ENCODE data around the gene IRF1. TPM values are rescaled to one million over a fixed set of nuclear protein-coding genes. Genes with fewer than 3 reads are reported as not detected.

IRF1 gene
- total RNA-seq, 1 donor: 22.1 TPM

DNA sequence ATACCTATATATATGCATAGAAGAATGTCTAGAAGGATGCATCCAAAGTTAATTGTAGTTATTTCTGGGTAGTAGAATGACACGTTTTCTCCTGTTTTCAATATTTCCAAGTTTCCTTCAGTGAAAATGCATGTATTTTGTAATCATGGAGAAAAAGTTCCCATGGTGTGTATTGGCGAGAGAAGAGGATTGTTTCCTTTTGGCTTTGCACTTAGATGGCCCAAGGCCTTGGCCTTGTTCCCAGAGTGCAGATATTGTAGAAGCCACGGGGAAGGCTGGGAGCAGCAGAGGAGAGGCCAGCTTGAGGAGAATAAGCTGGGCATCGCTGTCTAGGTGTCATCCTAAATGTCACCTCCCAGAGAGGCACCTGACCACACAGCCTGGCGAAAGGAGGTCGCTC, 44.0 kb downstream of the IRF1 start:
- Histone ChIP-seq H3K4me1 (ENCODE audit: insufficient read depth, low read length) (peaks cover 12% of the 10 kb centered on the region), H3K27ac (ENCODE audit: low read depth, low read length) (no peak overlapping the region), H4K20me1 (ENCODE audit: insufficient read depth, low read length) (no peaks in the 10 kb centered on the region), H3K36me3 (ENCODE audit: insufficient read depth, low read length) (no peaks in the 10 kb centered on the region), H3K4me2 (ENCODE audit: insufficient read depth, low read length) (no peak overlapping the region), H3K79me2 (ENCODE audit: insufficient read depth, low read length) (peaks cover 4% of the 10 kb centered on the region), H3K4me3 (ENCODE audit: insufficient read depth, low read length) (no peak overlapping the region), H3K9me3 (ENCODE audit: low read depth, low read length) (no peaks in the 10 kb centered on the region), H3K27me3 (ENCODE audit: insufficient read depth, low read length) (no peaks in the 10 kb centered on the region), H2AFZ (ENCODE audit: low read length) (no peak overlapping the region)
- TF ChIP-seq, protein P1, sequence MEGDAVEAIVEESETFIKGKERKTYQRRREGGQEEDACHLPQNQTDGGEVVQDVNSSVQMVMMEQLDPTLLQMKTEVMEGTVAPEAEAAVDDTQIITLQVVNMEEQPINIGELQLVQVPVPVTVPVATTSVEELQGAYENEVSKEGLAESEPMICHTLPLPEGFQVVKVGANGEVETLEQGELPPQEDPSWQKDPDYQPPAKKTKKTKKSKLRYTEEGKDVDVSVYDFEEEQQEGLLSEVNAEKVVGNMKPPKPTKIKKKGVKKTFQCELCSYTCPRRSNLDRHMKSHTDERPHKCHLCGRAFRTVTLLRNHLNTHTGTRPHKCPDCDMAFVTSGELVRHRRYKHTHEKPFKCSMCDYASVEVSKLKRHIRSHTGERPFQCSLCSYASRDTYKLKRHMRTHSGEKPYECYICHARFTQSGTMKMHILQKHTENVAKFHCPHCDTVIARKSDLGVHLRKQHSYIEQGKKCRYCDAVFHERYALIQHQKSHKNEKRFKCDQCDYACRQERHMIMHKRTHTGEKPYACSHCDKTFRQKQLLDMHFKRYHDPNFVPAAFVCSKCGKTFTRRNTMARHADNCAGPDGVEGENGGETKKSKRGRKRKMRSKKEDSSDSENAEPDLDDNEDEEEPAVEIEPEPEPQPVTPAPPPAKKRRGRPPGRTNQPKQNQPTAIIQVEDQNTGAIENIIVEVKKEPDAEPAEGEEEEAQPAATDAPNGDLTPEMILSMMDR (IDR thresholded peaks at IDR 0.05; ENCODE audit: extremely low read depth, low read depth, low read length): no peak
- no peak for DNase-seq (ENCODE audit: insufficient read length, low spot score, missing footprints)

DNA sequence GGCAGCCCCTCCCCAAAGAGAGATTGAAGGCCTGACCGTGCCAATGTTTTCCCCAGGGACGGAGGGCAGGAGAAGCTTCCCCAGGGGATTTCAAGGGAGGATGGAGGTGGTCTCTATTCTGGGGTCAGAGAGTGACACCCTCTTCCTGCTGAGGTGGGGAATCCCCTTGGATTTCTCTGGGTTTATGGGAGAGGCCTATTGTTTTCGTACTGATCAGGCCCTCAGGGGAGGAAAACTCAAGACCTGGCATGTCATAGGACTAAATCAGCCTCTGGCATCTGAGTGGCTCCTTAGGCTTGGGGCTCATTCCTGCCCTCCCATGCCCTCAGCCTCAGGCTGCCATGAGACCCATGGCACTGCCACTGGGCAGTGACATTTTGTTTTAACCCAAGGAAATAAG, 44.6 kb downstream of the IRF1 start:
- Histone ChIP-seq H2AFZ (ENCODE audit: low read length) (no peak overlapping the region), H3K36me3 (ENCODE audit: insufficient read depth, low read length) (no peaks in the 10 kb centered on the region), H3K27ac (ENCODE audit: low read depth, low read length) (no peak overlapping the region), H3K4me2 (ENCODE audit: insufficient read depth, low read length) (no peak overlapping the region), H3K79me2 (ENCODE audit: insufficient read depth, low read length) (peaks cover 4% of the 10 kb centered on the region), H3K4me1 (ENCODE audit: insufficient read depth, low read length) (peaks cover 6% of the 10 kb centered on the region), H4K20me1 (ENCODE audit: insufficient read depth, low read length) (no peaks in the 10 kb centered on the region), H3K27me3 (ENCODE audit: insufficient read depth, low read length) (no peaks in the 10 kb centered on the region), H3K4me3 (ENCODE audit: insufficient read depth, low read length) (no peak overlapping the region), H3K9me3 (ENCODE audit: low read depth, low read length) (no peaks in the 10 kb centered on the region)
- no peak for DNase-seq (ENCODE audit: insufficient read length, low spot score, missing footprints)
- TF ChIP-seq, protein P1 (IDR thresholded peaks at IDR 0.05; ENCODE audit: extremely low read depth, low read depth, low read length): no peak

DNA sequence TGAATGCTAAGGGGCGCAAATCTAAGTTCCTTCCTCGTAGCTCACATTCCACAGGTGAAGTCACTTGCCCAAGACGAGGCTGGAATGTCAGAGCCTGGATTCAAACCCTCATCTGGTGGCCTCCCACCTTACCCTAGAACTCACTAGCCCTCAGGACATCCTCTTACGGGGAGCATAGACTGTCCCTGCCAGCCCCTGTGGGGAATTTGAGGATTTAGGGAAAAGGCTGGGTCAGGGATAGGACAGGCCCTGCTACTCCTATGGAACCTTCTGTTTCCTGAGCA, 45.0 kb downstream of the IRF1 start:
- H3K4me1 ChIP-seq (ENCODE audit: insufficient read depth, low read length): peaks cover 6% of the 10 kb centered on the region
- no peak for DNase-seq (ENCODE audit: insufficient read length, low spot score, missing footprints)
- H3K27ac ChIP-seq (ENCODE audit: low read depth, low read length): no peak overlapping the region
- H3K9me3 ChIP-seq (ENCODE audit: low read depth, low read length): no peaks in the 10 kb centered on the region
- peaks cover 4% of the 10 kb centered on the region for H3K79me2 ChIP-seq (ENCODE audit: insufficient read depth, low read length)
- no peaks in the 10 kb centered on the region for H4K20me1 ChIP-seq (ENCODE audit: insufficient read depth, low read length)
- no peaks in the 10 kb centered on the region for H3K36me3 ChIP-seq (ENCODE audit: insufficient read depth, low read length)
- no peak overlapping the region for H3K4me3 ChIP-seq (ENCODE audit: insufficient read depth, low read length)
- H3K27me3 ChIP-seq (ENCODE audit: insufficient read depth, low read length): no peaks in the 10 kb centered on the region
- TF ChIP-seq, protein P1 (IDR thresholded peaks at IDR 0.05; ENCODE audit: extremely low read depth, low read depth, low read length): no peak
- H3K4me2 ChIP-seq (ENCODE audit: insufficient read depth, low read length): no peak overlapping the region
- H2AFZ ChIP-seq (ENCODE audit: low read length): no peak overlapping the region

DNA sequence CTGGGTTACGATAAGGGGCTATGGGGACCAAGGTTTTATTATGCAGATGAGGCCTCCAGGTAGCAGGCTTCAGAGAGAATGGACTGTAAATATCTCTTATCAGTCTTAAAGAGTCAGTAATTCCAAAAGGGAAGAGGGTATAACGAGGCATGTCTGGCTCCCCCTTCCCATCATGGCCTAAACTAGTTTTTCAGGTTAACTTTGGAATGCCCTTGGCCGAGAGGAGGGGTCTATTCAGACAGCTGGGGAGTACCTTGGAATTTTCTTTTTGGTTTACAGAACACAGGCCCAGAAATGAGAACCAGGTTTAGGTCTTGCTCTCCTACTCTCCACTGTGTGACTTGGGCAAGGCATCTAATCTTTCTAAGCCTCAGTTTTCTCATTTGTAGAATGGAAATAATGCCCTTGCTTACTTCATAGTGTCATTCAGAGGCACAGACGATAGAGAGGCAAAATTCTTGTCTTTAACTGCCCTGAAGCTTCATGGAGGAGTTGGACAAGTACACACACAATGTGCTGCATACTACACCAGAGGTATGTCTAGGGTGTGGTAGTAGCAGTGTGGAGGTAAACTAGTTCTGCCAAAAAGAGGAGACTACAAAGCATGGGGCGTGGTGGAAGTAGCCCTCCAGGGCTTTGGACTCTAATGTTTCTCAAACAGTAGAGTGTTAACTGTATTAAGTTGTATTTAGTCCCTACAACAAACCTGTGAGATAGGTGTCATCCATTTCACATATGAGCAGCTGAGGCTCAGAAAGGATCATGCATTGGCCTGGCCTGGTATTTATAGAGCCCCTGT, 45.5 kb downstream of the IRF1 start:
- Histone ChIP-seq H3K4me1 (ENCODE audit: insufficient read depth, low read length) (peaks cover 7% of the 10 kb centered on the region), H3K36me3 (ENCODE audit: insufficient read depth, low read length) (no peaks in the 10 kb centered on the region), H2AFZ (ENCODE audit: low read length) (no peak overlapping the region), H3K27me3 (ENCODE audit: insufficient read depth, low read length) (no peaks in the 10 kb centered on the region), H3K9me3 (ENCODE audit: low read depth, low read length) (no peaks in the 10 kb centered on the region), H3K4me3 (ENCODE audit: insufficient read depth, low read length) (no peak overlapping the region), H3K4me2 (ENCODE audit: insufficient read depth, low read length) (no peak overlapping the region), H4K20me1 (ENCODE audit: insufficient read depth, low read length) (no peaks in the 10 kb centered on the region), H3K79me2 (ENCODE audit: insufficient read depth, low read length) (peaks cover 4% of the 10 kb centered on the region), H3K27ac (ENCODE audit: low read depth, low read length) (no peak overlapping the region)
- DNase-seq (ENCODE audit: insufficient read length, low spot score, missing footprints): no peak
- TF ChIP-seq, protein P1 (IDR thresholded peaks at IDR 0.05; ENCODE audit: extremely low read depth, low read depth, low read length): no peak
